NT2/D1 (cell line): ENCODE data around the gene HMG20B.

Experiments used
- YY1 ChIP-seq: IDR thresholded peaks from 2 replicates; pipeline ENCODE4 v1.6.1; 2011; ENCODE audit not compliant: insufficient read length, insufficient read depth
- ZNF274 ChIP-seq: IDR thresholded peaks from 2 replicates; pipeline ENCODE4 v1.6.1; 2011; ENCODE audit warnings: mild to moderate bottlenecking, low read depth, low read length

GRCh38 chr19:3524904-3525451 is 47.8 kb upstream of the HMG20B start:
- TF ChIP-seq ZNF274: no peak
- no peak for TF ChIP-seq YY1
